ENCODE results near the gene TACC3.

The TACC3 gene

GRCh38 chr4:1746919-1747602, 25.7 kb downstream of the TACC3 start:
- DNase-seq (ENCODE audit: low read depth), result no peak

- no peak for DNase-seq (ENCODE audit: low read depth)
These were observed 26.3 kb downstream of the TACC3 start for GRCh38 chr4:1747603-1747967.

DNA sequence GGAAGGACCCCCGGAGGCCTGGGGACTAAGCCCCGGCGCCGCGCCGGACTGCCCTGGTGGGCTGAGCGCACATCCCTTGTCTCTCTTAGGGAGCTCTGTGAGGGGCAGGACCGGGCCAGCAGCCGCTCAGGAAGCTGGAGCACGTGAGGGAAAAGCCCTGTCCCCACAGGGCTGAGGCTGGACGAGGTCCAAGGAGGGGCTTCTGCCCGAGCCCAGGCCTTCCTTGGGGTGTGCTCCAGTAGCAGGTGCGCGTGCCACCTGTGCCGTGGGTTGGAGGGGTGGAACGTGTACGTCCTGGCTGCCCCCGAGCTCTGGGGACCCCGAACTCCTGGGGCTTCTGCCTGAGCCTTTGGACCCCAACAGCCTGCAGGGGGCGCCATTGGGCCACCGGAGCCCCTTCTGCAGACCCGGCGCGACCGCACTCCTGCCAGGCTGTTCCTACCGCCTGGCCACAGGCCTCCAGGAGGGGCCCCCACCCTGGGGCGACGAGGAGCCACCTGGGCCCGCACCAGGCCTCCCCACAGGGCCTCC, 27.2 kb downstream of the TACC3 start:
- DNase-seq (ENCODE audit: low read depth), result peak; percentile 68

DNA sequence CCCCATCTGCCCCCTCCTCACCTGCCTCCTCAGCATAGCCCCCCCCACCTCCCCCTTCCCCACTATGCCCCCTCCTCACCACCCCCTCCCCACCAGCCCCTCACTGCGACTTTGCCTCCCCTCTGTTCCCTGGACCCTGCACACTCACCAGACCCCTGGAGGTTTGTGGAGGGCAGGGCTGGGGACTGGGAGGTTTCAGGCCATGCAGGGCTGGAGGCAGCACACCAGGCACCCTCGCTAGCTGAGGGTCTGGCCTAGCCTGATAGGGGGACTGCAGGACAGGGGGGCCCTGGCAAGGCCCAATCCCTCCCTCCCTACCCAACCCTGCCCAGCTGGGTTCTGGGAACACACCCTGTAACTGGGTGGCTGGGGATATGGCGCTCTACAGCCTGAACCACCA, 28.0 kb downstream of the TACC3 start:
- no peak for DNase-seq (ENCODE audit: low read depth)

- DNase-seq (ENCODE audit: low read depth), result no peak
These were observed 28.5 kb downstream of the TACC3 start for GRCh38 chr4:1749826-1750225.

DNA sequence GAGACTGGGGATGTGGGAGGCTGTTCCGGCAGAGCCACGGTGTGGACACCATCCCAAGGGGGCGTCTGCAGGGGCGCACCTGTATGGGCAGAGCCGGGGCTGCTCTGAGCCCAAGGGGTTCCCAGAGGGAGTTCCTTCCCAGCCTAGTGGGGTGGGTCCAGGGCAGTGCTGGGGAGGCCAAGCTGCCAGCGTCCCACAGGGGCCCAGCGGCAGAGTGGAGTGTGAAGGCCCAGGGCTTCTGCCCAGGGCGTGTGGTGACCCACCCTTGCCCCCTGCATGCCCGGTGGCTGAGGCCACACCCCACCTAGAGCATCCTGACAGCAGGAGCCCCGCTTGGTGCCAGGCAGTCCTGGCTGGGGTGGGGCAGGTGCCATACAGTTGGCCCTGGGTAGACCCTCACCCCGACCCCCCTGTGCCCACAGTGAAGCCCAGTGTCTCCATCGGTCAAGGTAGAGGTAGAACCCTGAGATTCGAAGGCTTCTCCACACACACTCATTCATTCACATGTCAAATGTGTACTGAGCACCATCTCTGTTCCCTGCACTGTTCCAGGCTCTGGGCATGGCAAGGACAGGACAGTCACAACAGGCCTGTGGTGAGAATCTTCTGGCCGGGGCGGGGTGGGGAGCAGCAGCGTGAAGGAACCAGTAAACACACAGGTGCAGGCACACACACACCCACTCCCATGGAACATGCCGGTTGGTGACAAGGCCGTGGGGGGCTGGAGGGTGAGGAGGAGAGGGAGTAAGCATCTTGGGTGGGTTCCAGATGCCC, 29.2 kb downstream of the TACC3 start:
- no peak for DNase-seq (ENCODE audit: low read depth)

GRCh38 chr4:1751155-1751918, 30.0 kb downstream of the TACC3 start:
- DNase-seq (ENCODE audit: low read depth), result no peak

DNA sequence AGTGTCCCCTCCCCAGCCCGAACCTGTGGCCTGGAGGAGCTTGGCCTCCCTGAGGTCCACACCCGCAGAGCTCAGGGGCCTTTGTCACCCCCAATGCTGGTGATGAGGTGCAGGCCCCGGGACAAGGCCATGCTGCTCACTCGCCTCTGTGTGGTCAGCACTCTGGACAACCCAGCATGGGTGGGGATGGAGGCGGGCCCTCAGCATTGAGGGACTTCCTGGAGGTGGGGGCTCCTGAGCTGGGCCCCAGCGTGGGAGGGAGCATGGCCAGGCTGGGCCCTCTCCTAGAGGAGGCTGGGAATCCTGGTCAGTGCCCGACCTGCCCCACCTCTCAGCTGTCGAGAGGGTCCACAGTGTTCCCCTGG, 30.6 kb downstream of the TACC3 start:
- no peak for DNase-seq (ENCODE audit: low read depth)

GRCh38 chr4:1752284-1753041, 31.1 kb downstream of the TACC3 start:
- DNase-seq (ENCODE audit: low read depth), result no peak

DNA sequence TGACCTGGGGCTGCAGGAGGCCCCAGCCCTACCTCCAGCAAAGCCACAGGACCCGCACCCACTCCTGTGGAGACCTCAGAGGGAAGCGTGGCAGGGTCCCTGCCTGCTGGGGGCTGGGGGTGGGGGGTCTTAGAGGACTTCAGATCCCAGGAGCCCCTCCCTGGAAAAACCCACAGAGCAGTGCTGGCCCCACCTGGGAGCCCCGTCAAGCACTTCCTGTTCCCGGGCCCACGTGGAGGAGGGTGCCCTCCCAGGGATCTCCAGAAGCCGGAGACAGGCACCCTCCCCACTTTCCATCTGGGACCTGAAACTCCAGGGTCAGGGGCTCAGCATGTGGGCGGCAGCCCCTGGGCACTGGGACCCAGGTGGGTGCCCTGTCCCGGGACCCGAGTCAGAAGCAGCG, 32.0 kb downstream of the TACC3 start:
- no peak for DNase-seq (ENCODE audit: low read depth)

GRCh38 chr4:1753697-1754311, 32.5 kb downstream of the TACC3 start:
- DNase-seq (ENCODE audit: low read depth), result no peak

GRCh38 chr4:1754336-1754735, 33.0 kb downstream of the TACC3 start:
- DNase-seq (ENCODE audit: low read depth), result no peak

- no peak for DNase-seq (ENCODE audit: low read depth)
These were observed 34.0 kb downstream of the TACC3 start for GRCh38 chr4:1755297-1755696.

GRCh38 chr4:1756079-1756478, 34.8 kb downstream of the TACC3 start:
- DNase-seq (ENCODE audit: low read depth), result no peak

DNA sequence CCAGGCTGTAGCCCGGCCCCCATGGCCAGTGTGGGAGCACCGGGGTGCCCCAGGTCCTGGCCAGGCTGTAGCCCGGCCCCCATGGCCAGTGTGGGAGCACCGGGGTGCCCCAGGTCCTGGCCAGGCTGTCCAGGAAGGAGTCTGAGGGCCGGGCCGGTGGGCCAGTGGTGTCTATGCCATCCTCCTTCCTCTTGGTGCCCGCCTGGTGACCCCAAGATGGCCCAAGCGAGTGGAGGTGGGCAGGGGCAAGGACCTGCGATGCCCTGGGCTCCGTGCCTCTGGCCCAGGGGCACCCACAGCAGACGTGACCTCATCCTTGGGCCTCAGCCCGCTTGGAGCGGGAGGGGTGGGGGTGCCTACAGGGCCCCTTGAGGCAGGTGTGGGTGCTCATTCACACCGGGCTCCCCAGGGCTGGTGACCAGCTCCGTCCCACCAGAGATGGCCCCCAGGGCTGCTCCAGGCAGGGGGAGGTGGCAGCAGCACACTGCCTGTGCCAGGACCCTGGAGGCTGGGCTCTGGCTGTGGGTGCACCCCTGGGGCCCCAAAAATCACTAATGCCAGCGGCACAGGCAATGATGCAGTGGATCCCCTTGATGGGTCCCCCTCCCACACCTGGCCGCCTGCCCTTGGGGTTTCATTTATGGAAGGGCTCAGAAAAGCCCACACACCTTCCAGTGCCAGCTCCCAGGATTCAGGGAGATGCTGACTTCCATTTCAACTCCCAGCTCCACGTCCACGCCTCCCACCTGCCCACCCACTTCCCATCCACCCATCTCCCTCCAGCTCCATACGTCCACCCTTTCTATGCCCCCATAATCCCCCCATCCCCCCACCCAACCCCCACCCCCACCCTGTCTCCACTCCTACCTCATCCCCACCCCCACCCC, 35.8 kb downstream of the TACC3 start:
- DNase-seq (ENCODE audit: low read depth), result no peak

GRCh38 chr4:1757836-1758235, 36.5 kb downstream of the TACC3 start:
- no peak for DNase-seq (ENCODE audit: low read depth)

GRCh38 chr4:1758306-1759121, 37.2 kb downstream of the TACC3 start:
- no peak for DNase-seq (ENCODE audit: low read depth)

GRCh38 chr4:1759170-1759817, 38.0 kb downstream of the TACC3 start:
- DNase-seq (ENCODE audit: low read depth), result no peak

GRCh38 chr4:1759818-1760223, 38.5 kb downstream of the TACC3 start:
- DNase-seq (ENCODE audit: low read depth), result no peak

All from stimulated activated CD8-positive, alpha-beta memory T cell treated with anti-CD3 and anti-CD28 coated beads, Interleukin-7, amount 100 ng/mL, for 24 hours (primary cell).